Mucosa of descending colon (tissue), 3 donors: Measurements from ENCODE around the gene ALDH1B1. TPM values are rescaled to one million over a fixed set of nuclear protein-coding genes. Genes with fewer than 3 reads are reported as not detected.

Experiments
- ATAC-seq: fragments of 200-7000 bp; cut with Tn5 transposase; one replicate; pipeline ENCODE4 v1.9.1; 2020; ENCODE audit warnings: mild to moderate bottlenecking, moderate library complexity
- DNase-seq, 3 donors: peaks; one replicate each; pipeline ENCODE4 v3.0.0-alpha.2; 2020
- H3K36me3 ChIP-seq: fragments of 200-600 bp; one replicate; pipeline ENCODE4 v1.8.0; 2021; ENCODE audit warnings: low read depth, mild to moderate bottlenecking
- H3K4me1 ChIP-seq: fragments of 200-600 bp; one replicate; pipeline ENCODE4 v1.8.0; 2021; ENCODE audit warnings: low read depth, mild to moderate bottlenecking
- H3K4me3 ChIP-seq: fragments of 200-600 bp; one replicate; pipeline ENCODE4 v1.8.0; 2021; ENCODE audit warnings: mild to moderate bottlenecking
- H3K9me3 ChIP-seq: fragments of 200-600 bp; one replicate; pipeline ENCODE4 v1.8.0; 2021; ENCODE audit warnings: mild to moderate bottlenecking
- intact Hi-C, 2 donors: fragments of 100-400 bp; cut with DNase I in 1 of 2; cut with micrococcal nuclease in 1 of 2; formaldehyde crosslinking; loops; one replicate each; pipeline versions ENCODE4 v1.11.0 to v1.11.1; 2022; cut with DNase I, micrococcal nuclease
- total RNA-seq, 3 donors: library from RNA; stranded (reverse); fragmentation: NEBNext Ultra II Directional in 2 of 3; extraction: Animal tissue kit (Norgen Biotek cat#: 25700) in 2 of 3; gene quantifications; one replicate each; pipeline versions ENCODE4 v1.2.1 to v1.2.4, GENCODE V29; 2021 to 2023
- TF ChIP-seq, protein P1 (sequence below): fragments of 200-600 bp; IDR thresholded peaks from one replicate; pipeline ENCODE4 v1.8.0; 2022; ENCODE audit warnings: antibody characterized with exemption, mild to moderate bottlenecking
- donor health status: DM: no; HTN: no; CAD: no; lungs with moderate emphysema.
- donor health status: DM: no; HTN: no; CAD: no.
- donor health status: DM: no; HTN: yes; CAD: no.

Gene ALDH1B1
- total RNA-seq, 3 donors from 2014 or later: 39.5 to 58.1 (median 52.5) TPM

DNA sequence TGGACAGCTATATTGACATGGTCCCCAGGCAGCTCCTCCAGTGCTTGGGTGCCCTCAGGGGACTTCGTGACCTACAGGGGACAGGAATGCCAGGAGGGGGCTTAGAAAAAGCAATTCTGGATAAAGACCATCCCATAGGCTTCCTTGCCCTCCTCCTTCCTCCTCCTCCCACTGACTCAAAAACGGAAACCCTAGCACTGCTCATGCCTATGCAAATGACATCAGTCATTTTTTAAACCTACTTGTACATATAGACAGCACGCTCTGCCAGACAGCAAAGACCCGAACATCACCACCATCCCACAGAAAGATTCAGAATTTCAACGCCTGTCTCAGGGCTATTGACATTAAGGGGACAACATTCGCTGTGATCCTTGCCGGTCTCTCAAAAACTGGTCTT, 20.8 kb downstream of the ALDH1B1 start:
- TF ChIP-seq, protein P1, sequence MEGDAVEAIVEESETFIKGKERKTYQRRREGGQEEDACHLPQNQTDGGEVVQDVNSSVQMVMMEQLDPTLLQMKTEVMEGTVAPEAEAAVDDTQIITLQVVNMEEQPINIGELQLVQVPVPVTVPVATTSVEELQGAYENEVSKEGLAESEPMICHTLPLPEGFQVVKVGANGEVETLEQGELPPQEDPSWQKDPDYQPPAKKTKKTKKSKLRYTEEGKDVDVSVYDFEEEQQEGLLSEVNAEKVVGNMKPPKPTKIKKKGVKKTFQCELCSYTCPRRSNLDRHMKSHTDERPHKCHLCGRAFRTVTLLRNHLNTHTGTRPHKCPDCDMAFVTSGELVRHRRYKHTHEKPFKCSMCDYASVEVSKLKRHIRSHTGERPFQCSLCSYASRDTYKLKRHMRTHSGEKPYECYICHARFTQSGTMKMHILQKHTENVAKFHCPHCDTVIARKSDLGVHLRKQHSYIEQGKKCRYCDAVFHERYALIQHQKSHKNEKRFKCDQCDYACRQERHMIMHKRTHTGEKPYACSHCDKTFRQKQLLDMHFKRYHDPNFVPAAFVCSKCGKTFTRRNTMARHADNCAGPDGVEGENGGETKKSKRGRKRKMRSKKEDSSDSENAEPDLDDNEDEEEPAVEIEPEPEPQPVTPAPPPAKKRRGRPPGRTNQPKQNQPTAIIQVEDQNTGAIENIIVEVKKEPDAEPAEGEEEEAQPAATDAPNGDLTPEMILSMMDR: no peak
- Histone ChIP-seq H3K4me3 (no peak overlapping the region), H3K9me3 (no peaks in the 10 kb centered on the region), H3K4me1 (no peaks in the 10 kb centered on the region), H3K36me3 (no peaks in the 10 kb centered on the region)
- DNase-seq (no peak), ATAC-seq (no peak)
- intact Hi-C loops: no loop called here

DNA sequence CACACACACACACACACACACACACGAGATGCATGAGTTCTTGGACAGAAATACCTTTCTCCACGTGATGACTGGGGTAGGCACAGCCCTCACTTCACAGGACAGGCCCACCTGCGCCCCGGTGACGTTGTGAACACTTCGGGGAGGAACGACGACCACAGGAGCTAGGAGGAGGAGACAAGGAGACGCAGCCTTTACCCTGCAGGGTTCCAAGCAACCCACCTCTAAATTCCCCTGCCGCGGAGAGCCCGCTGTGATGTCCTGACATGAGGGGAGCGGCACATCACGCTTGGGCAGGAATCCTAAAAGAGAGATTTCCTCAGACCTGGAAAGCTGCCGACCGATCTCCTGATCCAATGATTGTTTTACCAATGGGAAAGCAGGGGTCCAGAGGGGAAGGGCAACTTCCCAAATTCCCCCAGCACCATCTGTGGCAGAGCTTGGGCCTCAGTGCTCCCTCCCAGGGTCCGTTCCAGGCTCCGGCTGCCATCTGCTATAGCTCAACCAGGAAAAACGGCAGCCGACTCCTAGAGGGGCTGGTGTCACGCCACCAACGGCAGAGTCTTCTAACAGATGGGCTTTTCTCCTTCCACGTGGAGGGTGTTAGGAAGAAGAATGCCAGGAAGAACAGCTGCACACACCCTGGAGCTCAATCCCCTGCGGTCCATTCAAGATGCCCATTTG, 21.7 kb downstream of the ALDH1B1 start:
- intact Hi-C loops: no loop called here
- no peak for DNase-seq
- Histone ChIP-seq H3K4me3 (no peak overlapping the region), H3K9me3 (no peaks in the 10 kb centered on the region), H3K36me3 (no peaks in the 10 kb centered on the region), H3K4me1 (no peaks in the 10 kb centered on the region)
- TF ChIP-seq, protein P1: no peak
- ATAC-seq: no peak

DNA sequence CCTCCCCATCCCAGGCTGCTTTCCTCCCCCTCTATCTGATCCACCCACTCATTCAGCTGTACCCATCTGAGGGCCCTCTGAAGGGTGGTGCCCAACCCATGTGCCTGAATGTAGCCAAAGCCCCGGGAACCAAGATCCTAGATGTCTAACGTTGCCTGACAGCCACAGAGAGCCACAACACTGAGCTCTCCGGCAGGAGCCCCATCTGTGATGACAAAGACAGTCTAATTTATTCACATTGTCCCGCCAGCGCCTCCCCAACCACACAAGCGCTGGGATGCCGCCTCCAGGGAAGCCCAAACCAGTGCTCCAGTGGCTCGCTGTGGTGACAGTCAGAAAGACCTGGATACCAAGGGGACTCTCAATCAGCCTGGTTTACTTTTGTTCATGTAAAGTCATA, 23.4 kb downstream of the ALDH1B1 start:
- no peaks in the 10 kb centered on the region for H3K9me3 ChIP-seq
- TF ChIP-seq, protein P1: no peak
- ATAC-seq (no peak), DNase-seq (no peak)
- H3K36me3 ChIP-seq: no peaks in the 10 kb centered on the region
- no peaks in the 10 kb centered on the region for H3K4me1 ChIP-seq
- no peak overlapping the region for H3K4me3 ChIP-seq
- intact Hi-C loops: no loop called here

DNA sequence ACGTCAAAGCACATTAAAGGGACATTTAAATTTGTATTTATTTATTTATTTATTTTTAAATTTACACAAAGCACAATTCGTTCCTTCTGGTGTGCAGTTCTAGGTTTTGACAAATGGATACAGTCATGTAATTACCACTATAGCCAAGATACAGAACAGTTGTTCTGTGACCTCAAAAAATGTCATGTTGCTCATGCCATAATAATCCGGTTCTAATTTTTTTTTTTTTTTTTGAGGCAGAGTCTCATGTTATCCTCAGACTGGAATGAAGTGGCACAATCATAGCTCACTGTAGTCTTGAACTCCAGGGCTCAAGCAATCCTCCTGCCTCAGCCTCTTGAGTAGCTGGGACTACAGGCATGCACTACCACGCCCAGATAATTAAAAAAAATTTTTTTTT, 24.0 kb downstream of the ALDH1B1 start:
- Histone ChIP-seq H3K4me1 (no peaks in the 10 kb centered on the region), H3K9me3 (no peaks in the 10 kb centered on the region), H3K36me3 (no peaks in the 10 kb centered on the region), H3K4me3 (no peak overlapping the region)
- no peak for ATAC-seq
- intact Hi-C loops: no loop called here
- DNase-seq: no peak
- TF ChIP-seq, protein P1: no peak

DNA sequence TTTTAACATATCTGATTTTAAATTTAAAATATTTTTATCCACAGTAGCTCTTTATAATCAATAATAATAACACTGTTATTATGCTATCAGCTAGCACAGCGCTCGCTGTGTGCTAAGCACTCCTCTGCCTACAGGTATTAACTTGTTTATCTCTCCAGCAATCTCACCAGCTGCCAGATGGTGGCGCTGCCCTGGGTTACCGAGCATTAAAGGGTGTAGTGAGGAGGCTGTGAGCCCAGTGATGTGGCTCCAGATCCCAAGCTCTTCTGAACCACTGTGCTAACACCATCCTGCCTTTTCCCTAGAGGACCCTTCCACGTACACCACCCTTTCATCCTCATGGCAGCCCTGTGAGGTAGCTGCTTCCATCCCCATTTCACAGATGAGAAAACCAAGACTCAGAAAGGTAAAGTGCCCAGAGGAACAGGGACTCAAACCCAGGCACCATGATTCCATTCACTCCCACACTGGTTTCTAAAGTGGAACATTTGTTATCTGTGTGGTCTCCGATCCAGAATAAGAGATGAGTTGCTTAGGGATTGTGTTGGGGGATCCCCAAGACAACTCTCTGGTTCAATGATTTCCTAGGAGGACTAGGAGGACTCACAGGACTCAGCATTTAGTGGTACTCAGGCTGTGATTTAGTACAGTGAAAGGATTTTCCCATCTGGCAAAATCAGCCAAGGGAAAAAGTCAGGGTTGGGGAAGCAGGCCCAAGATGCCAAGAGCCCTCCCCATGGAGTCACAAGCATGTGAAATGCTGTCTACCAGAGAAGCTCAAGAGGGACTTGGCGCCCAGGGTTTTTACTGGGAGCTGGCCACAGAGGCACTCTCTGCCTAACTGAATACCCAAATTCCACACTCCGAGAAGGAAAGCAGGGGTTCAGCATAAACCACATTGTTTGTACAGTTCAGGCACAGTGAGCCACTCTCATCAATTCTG, 24.8 kb downstream of the ALDH1B1 start:
- H3K36me3 ChIP-seq: no peaks in the 10 kb centered on the region
- H3K4me3 ChIP-seq: no peak overlapping the region
- H3K9me3 ChIP-seq: no peaks in the 10 kb centered on the region
- DNase-seq (peak in 2 of 3 donors; percentile 43 to 52), ATAC-seq (peak; percentile 65)
- TF ChIP-seq, protein P1: peak; percentile 26
- intact Hi-C loops: no loop called here
- H3K4me1 ChIP-seq: no peaks in the 10 kb centered on the region
